Measurements from ENCODE around the gene UBE3C.

The UBE3C gene

DNA sequence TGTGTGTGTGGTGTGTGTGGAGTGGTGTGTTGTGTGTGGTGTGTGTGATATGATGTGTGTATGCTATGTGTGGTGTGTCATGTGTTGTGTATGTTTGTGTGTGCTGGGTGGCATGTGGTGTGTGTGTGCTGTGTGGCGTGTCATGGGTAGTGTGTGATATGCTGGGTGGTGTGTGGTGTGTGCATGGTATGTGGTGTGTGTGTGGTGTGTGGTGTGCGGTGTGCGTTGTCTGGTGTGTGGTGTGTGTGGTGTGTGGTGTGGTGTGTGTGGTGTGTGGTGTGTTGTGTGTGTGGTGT lies 160.5 kb downstream of the UBE3C start:
- FAIRE-seq, result no peak

DNA sequence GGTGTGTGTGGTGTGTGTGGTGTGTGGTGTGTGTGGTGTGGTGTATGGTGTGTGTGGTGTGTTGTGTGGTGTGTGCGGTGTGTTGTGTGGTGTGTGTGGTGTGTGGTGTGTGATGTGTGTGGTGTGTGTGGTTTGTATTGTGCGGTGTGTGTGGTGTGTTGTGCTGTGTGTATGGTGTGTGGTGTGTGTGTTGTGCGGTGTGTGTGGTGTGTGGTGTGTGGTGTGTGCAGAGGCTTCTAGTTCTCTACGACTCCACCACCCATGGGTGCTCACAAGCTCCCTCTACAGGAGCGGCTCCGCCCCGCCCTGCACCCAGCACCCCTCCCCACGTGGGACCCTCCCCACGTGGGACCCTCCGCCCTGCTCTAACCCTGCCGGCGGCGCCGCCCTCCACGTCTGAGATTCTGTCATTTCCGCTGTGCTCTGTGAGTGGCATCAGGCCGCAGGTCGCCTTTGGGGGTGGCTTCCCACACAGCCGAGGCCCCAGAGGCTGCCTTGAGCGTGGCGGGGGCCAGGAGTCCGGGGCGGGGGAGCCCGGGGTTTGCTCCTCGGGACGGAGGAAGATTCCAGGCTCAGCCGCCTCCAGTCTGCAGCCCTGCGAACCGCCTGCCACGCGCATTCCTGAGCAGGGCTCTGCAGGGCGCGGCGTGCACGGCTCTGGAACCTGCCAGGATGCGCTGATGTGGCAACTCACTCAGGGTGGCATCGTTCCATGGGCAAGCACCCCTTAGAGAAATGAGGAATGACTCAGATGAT lies 161.1 kb downstream of the UBE3C start:
- FAIRE-seq, result no peak

DNA sequence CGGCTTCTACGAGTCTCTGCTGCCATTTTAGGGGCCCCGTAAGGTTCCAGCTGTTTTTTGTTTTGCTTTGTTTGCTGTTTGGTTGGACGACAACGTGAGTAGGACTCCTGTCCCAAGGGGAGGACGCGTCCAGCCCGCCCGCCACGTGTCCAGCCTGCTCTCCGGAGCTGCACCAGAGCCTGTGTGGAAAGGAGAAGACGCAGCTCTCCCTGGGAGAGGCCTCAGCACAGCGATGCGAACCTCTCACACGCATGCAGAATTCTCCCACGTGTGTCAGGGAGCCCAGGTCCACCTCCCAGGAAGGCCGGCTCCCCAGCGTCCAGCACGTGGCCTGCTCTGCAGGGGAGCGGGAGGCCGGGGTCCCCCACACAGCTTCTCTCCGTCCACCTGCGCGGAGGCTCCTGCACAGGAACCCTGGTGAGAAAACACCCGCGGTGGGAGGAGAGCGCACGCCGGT lies 161.7 kb downstream of the UBE3C start:
- FAIRE-seq, result no peak

GRCh38 chr7:157301610-157302120 lies 162.9 kb downstream of the UBE3C start:
- FAIRE-seq, result no peak

DNA sequence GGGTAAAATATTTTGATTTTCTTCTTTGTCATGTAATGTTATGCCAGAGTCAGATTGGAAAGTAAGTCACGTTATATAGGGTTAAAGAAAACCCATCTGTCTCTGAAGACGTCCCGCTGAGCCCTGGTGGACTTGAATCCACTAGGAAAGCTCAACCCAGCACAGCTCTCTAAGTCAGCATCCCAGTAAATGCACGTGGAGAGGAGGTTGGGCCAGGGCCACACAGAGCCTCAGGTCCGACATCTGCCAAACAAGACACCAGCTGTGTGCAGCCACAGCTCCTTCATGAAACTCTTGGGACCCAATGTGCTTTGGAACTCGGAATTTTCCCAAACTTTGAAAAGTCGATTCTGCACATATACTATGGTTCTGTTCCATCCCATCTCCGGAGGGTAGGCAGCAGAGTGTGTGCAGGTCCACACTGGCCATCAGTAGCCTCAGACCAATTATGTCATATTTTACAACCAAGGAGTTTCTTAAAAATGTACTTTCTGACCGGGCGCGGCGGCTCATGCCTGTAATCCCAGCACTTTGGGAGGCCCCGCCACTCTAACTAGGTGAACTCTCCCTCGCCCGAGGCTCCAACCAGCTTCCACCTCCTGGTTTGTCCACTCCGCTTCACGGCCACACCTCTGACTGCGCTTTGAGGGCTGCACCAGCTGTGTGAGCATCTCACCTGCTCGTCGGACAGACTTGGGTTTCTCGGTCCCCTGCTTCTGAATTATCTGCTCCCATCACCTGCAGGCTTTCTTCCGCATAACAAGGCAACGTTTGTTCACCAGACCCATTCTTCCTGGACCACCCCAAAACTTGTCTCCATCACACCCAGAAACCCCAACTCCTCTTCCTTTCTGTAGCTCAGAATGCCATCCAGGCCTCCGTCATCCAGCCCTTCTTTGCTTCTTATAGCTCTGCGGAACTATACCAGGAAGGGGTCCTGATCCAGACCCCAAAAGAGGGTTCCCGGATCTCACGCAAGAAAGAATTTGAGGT lies 168.4 kb downstream of the UBE3C start:
- no peak for FAIRE-seq

GRCh38 chr7:157309988-157310668 lies 171.4 kb downstream of the UBE3C start:
- FAIRE-seq, result no peak

- no peak for FAIRE-seq
These were observed 172.0 kb downstream of the UBE3C start for GRCh38 chr7:157310676-157311185.

DNA sequence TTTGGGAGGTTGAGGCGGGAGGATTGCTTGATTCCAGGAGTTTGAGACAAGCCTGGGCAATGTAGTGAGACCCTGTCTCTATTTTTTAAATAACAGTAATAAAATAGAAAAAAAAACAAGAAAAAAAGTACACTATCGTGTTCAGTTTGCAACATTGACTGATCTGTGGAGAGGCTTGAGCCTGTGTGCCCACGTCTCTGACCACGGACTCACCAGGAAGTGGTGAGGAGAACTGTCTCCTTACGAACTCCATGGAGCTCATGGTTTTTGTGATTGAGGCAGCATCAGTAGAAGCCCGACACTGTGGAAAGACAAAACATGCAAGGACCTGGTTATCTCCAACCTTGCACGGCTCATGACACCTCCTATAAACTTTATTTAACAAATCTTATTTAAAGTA lies 174.2 kb downstream of the UBE3C start:
- no peak for FAIRE-seq

DNA sequence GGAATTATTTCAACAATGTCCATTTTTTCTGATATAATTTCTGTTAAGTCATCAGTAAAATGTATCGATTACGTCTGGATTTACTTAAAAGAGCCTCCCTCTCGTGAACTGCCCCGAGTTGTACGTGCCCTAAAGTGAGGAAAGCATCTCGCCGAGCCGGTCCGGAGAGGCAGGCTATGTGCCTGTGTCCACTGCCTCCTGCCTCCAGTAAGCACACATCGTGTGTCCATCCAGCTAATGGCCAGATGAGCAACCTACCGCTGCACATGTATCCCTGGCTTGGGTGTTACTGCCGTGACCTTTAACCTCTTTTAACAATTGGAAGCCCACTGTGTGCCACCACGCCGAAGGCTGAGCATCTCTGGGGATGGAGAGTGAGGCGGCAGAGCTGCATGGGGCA lies 174.9 kb downstream of the UBE3C start:
- no peak for FAIRE-seq

DNA sequence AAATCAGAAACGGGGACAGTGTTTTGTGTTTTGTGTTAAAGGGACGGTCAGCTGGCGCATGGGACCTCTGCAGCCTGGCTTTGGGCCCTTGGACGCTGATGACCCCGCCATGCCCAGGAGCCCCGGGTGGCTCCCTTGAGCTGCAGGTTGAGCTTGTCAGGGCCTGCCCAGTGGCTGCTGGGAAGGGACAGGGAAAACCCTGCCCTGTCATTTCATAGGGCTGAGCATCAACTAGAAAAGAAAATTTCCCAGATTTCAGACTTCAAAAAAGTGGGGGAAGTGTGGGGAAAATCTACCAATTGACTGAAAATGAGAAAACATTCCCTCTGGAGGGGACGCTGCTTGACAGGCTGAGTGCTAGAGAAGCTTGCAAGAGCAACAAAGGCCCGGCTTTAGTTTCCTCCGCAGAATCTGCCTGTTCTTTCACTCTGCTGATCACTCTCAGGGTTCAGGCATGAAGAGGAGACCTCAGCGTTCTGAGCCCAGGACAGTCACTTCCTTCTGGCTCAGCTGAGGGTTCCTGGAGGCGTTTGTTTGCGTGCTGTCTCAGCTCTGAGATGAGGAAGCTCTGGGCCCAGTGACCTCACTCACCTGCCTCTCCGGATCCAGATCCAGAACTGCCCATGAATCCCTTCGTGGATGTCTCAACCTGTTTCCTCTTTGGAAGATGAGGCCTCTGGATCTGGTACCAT lies 179.4 kb downstream of the UBE3C start:
- FAIRE-seq, result no peak
